ENCODE results near the gene FSTL5.

- TF ChIP-seq EZH2 (IDR thresholded peaks at IDR 0.05; ENCODE audit: low read depth, unreplicated experiment) (no peak), EZH2phosphoT487 (IDR thresholded peaks at IDR 0.05; ENCODE audit: unreplicated experiment) (no peak), CTCF (conservative IDR thresholded peaks at IDR 0.05; ENCODE audit: low read depth in 2 of 2) (no peak), REST (IDR thresholded peaks at IDR 0.05; ENCODE audit: unreplicated experiment) (no peak), POLR2AphosphoS5 (IDR thresholded peaks at IDR 0.05; ENCODE audit: low read depth) (no peak), CREB1 (CRISPR knock-in tag; IDR thresholded peaks at IDR 0.05; ENCODE audit: low read depth) (no peak), JUNB (IDR thresholded peaks at IDR 0.05; ENCODE audit: unreplicated experiment) (no peak), ZNF331 (CRISPR knock-in tag; IDR thresholded peaks at IDR 0.05; ENCODE audit: low read depth) (no peak), ETS1 (IDR thresholded peaks at IDR 0.05) (no peak), ZNF114 (CRISPR knock-in tag; IDR thresholded peaks at IDR 0.05) (no peak), NANOG (IDR thresholded peaks at IDR 0.05; ENCODE audit: borderline replicate concordance) (no peak)
Measured at GRCh38 chr4:161411901-161412300, 751.9 kb downstream of the FSTL5 start.
